ENCODE results near the gene DNAJC6.

DNAJC6 gene

GRCh38 chr1:65409816-65410326 is 100.5 kb downstream of the DNAJC6 start:
- DNase-seq, result no peak

DNA sequence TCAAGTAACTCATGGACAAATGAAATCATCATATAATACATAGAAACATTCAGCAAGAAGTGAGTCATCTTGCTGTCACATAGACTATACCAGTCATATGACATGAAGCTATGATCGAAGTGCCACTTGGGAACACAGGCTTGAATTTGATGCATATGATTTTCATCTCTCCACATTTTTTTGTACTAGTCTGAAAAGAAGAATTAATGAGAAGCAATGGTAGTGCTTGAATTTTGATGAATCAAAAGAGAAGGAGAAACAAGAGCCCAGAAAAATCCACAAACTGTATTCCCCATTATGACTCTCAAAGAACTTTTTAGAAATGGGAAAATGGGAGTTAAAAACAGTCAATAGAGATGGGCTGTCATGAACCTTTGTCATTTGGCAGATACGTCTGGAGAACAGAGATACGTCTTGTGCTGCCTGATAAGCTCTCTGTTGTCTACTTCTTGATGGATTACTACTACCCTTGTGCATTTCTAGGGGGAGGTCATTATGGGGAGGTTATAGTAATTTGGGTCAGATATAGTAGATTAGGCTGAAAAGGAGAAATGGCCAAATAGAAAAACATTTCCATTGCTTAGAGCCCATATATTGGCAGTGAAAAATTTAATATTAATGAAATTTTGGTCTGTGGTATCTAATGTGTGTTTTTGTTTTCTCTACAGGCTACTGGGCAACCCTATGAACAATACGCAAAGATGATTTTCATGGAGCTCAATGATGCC is 103.1 kb downstream of the DNAJC6 start:
- DNase-seq, result no peak

GRCh38 chr1:65412984-65413375 is 103.6 kb downstream of the DNAJC6 start:
- DNase-seq, result no peak

DNA sequence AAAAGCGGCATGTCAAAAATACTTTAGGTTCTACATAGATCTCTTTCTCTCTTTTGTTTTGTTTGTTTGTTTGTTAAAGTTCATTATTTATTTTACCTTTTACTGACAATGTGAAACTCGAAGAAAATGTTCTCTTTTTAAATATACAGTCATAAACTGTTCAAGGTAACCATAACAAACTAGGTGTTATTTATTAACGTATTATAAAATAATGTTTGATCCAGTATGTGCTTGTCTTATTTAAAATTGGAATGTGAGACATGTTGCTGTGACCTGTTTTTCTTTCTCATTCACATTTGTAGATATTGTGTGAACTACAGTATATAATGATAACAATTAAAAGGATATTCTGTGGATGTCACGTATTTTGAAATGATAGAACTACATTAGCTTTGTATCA is 105.2 kb downstream of the DNAJC6 start:
- no peak for DNase-seq

- no peak for DNase-seq
Observed at GRCh38 chr1:65416767-65417166, 107.4 kb downstream of the DNAJC6 start.

- no peak for DNase-seq
Observed at GRCh38 chr1:65417729-65418128, 108.4 kb downstream of the DNAJC6 start.

- no peak for DNase-seq
Observed at GRCh38 chr1:65418522-65419185, 109.3 kb downstream of the DNAJC6 start.

- peak; percentile 99 for DNase-seq
Observed at GRCh38 chr1:65419681-65420589, 110.6 kb downstream of the DNAJC6 start.

- peak; percentile 50 for DNase-seq
Observed at GRCh38 chr1:65420590-65421350, 111.4 kb downstream of the DNAJC6 start, which contains the start of the genes LEPR and LEPROT. LEPR (plus strand) TSS chr1:65420668; CDS start chr1:65565566, 144,898 bp downstream. LEPROT (plus strand) TSS chr1:65420668; CDS start chr1:65420725, 57 bp downstream.

DNA sequence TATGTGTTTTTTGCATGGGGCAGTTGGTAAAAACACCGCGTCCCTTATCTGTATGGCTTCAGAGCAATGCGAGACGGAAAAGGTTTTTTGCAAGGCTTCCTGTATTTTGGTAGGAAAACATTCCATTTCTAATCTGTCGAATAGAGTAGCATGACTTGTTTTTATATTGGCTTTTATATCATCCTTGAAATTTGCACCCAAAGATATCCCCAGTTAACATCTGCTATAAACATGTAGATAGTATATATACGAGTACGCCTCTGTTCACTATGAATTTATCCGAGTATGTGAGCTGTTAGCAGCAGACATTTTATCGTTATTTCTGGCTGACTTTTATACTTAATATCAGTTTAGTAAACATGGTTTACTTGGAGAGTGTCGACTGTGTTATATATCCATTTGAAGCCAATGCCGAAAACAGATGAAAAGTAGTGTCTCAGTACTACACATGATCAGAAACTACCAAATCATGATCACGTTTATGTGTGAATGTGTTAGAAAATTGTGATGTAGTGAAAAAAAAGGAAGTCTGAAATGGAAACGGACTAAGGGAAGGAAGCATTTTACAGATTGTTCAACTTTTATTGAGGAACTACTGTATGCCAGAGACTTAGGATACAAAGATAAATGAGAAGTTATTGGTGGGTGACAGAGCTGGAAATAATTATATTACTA is 112.1 kb downstream of the DNAJC6 start:
- DNase-seq, result no peak

DNA sequence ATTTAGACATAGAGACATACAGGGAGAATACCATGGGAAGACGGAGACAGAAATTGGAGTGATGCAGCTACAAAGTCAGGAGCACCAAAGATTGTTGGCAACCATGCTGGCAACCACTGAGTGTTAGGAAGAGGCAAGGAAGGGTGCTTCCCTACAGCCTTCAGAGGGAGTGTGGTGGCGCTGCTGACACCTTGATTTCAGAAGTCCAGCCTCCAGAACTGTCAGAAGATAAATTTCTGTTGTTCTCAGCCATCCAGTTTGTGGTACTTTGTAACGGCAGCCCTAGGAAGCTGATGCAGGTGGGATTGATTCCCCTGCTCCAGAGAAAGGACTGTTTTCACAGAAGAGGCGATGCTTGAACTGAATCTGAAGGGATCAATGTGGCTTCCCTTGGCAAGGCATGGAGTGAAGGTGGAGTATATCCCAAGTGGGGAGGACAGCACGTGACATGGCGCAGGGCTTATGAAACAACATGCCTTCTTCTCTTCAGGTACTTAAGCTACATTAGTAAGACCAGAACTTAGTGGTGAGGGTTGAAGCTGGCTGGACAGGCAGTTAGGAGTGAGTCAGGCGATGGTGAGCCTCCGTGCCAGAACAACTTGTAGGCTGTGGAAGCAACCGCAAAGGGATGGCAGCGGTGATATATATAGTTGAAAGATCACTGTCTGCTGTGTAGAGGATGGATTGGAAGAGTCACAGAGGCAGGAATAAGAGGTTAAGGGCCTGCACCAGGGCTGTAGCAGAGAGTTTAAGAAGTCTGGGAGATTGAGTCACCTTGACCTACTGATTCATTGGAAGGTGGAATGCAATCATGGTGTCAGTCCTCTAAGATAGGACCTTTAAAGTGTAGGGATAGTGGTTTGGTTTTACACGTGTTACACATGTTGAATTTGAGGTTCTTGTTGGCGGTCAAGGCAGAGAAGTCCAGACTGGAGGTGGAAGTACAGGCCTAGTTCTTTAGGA is 113.2 kb downstream of the DNAJC6 start:
- no peak for DNase-seq

DNA sequence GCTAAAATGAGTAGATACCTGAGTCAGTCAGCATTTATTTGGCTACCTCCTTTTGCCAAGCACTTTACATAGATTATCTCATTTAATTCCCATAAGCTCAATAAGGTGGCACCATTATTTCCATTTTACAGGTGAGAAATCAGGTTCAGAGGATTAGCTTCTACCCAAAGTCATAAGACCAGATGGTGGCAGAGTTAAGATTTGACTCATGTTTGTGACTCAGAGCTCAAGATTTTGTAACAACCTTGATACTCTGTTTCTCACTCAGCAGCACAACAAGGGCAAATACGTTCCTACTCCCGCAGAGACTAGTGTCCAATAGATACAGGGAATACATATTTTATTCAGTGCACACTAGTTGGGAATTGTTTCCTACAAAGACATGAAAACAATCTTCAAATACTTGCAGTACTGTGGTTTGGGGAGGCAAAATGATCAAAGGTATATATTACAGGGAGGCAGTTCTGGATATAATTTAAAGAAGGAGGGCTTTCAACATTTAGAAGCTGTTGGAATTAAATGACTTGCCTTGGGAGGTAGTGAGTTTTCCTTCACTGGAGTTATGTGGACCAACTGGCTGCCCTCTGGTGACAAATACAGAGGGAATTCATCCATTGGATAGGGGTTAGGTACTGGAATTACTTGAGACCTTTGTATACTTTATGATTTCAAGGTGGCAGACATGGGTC is 114.7 kb downstream of the DNAJC6 start:
- no peak for DNase-seq

- DNase-seq, result no peak
Observed at GRCh38 chr1:65424573-65424889, 115.2 kb downstream of the DNAJC6 start.

DNA sequence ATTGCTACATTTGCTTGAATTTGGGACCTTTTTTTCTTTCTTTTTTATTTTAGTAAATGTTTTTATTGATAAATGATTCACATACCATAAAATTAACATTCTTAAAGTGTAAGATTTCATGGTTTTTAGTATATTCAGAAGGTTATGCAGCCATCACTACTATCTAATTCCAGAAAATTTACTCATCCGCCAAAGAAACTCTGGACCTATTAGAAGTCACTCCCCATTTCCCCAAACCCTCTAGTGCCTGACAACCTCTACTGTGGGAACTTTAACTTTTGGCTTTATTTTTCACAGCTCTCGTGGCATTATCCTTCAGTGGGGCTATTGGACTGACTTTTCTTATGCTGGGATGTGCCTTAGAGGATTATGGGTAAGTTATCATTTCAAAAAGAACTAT is 115.7 kb downstream of the DNAJC6 start:
- DNase-seq, result no peak

GRCh38 chr1:65425697-65426096 is 116.4 kb downstream of the DNAJC6 start:
- DNase-seq, result no peak

DNA sequence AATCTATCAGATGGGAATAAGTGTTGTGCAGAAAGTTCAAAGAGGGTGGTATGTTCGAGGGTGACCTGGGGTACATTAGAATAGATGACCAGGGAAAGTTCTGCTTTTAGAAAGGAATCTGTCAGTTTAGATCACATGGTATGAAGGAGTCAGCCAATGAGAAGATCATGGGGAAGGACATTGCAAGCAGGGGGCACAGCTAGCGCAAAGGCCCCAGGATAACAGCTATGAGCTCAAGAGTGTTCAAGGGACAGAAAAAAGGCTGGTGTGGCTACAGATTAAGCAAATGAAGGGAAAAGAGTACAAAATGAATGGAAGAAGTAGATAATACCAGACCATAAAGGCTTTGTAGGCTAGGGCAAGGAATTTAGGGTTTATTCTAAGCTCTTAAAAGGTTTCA is 119.7 kb downstream of the DNAJC6 start:
- DNase-seq, result no peak

- no peak for DNase-seq
Observed at GRCh38 chr1:65429806-65430205, 120.5 kb downstream of the DNAJC6 start.

DNA sequence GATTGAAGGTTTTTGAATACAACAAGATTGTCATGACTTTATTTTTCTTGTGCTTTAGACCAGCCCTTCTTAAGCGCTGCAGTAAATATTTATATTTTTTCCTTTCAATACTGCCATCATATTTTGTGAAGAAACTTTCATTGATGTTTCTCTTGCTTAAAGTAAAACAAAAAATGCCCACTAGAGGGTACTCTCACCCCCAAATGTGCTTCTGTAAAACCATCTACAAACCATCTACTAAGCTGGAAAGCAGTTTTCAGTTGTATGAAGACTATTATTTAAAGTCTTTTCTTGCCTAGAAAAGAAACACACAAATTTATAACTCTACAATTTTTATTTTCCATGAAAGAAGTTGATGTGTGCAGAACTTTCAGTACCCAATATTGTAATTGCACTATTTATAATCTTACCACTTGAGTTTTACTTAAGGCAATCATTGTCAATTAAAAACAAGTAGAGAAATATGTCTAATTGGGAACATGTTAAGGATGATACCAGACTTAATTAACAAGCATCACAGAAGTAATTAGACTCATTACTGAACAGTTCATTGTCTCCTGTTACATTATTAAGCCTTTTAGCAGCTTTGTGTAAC is 121.9 kb downstream of the DNAJC6 start:
- DNase-seq, result peak; percentile 12

- no peak for DNase-seq
Observed at GRCh38 chr1:65432918-65433317, 123.6 kb downstream of the DNAJC6 start.

DNA sequence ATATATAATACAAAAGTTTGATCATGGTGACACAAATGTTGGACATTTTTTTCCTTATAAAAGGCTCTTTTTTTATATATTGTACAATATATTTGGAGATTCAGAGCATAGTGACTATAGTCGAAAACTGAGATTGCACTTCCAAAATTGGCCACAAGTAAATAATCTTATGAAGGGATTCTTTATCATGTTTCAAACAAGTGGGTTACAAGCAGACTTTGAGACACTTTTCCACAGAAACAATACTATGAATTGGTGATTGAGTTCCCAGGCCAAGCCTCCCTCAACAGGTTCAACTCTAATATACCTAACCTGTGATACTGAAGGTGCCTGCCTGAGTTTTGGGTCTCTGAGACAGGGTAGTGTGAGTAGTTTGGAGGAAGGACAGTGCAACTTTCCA is 124.9 kb downstream of the DNAJC6 start:
- DNase-seq, result no peak

Data from NCI-H2107 (cell line).